Ascending aorta (tissue), 2 donors: ENCODE data around the gene DENND1B. TPM values are rescaled to one million over a fixed set of nuclear protein-coding genes. Genes with fewer than 3 reads are reported as not detected.
"Not testable (repeated sequence)": the region's sequence is repeated elsewhere in the genome, so short reads cannot be mapped to it uniquely, and the experiment has no call there.

Experiments
- DNase-seq, 2 donors: peaks; one replicate each; pipeline ENCODE4 v3.0.0-alpha.2; 2019; ENCODE audit warnings: low spot score in 2 of 2
- H3K27ac ChIP-seq, 2 donors: fragments of 200-600 bp; sonication (generic); one replicate each; pipeline ENCODE4 v1.5.1; 2016 to 2017; ENCODE audit warnings: mild to moderate bottlenecking in 1 of 2
- H3K27me3 ChIP-seq: fragments of 200-600 bp; sonication (generic); one replicate; pipeline ENCODE4 v1.5.1; 2017
- H3K36me3 ChIP-seq, 2 donors: fragments of 200-600 bp; sonication (generic); one replicate each; pipeline ENCODE4 v1.5.1; 2016
- H3K4me1 ChIP-seq, 2 donors: fragments of 200-600 bp; sonication (generic); one replicate each; pipeline ENCODE4 v1.5.1; 2016 to 2017; ENCODE audit warnings: mild to moderate bottlenecking in 1 of 2
- H3K4me3 ChIP-seq, 2 donors: fragments of 200-600 bp; sonication (generic); one replicate each; pipeline ENCODE4 v1.5.1; 2016 to 2017; ENCODE audit warnings: mild to moderate bottlenecking in 1 of 2
- H3K9me3 ChIP-seq, 2 donors: fragments of 200-600 bp; sonication (generic); one replicate each; pipeline ENCODE4 v1.5.1; 2016
- intact Hi-C: fragments of 100-400 bp; cut with DNase I; formaldehyde crosslinking; loops from one replicate; pipeline ENCODE4 v1.15.1; 2023
- total RNA-seq: library from RNA; depleted of rRNA; stranded (reverse); fragments of >200 nt; gene quantifications from one replicate; pipeline ENCODE4 v1.1.0, GENCODE V29; 2016
- TF ChIP-seq, protein P1 (sequence below), 3 experiments: fragments of 200-600 bp in 2 of 3; fragments of 450-650 bp in 1 of 3; sonication (generic) in 2 of 3; IDR thresholded peaks; one replicate each; pipeline ENCODE4 v1.5.1; 2016 to 2019; ENCODE audit warnings: antibody characterized with exemption in 3 of 3, mild to moderate bottlenecking in 1 of 3, moderate library complexity in 1 of 3

The DENND1B gene
- total RNA-seq, 1 donor from 2014 or later: 12.2 TPM

GRCh38 chr1:197769287-197769686 lies 6.0 kb downstream of the DENND1B start:
- Histone ChIP-seq H3K27me3 (no peaks in the 10 kb centered on the region), H3K9me3 (no peaks in the 10 kb centered on the region), H3K36me3 (no peaks in the 10 kb centered on the region), H3K4me1 (peaks cover 0 to 9% of the 10 kb centered on the region in 2 donors), H3K4me3 (no peak overlapping the region), H3K27ac (no peak overlapping the region)
- TF ChIP-seq, protein P1, sequence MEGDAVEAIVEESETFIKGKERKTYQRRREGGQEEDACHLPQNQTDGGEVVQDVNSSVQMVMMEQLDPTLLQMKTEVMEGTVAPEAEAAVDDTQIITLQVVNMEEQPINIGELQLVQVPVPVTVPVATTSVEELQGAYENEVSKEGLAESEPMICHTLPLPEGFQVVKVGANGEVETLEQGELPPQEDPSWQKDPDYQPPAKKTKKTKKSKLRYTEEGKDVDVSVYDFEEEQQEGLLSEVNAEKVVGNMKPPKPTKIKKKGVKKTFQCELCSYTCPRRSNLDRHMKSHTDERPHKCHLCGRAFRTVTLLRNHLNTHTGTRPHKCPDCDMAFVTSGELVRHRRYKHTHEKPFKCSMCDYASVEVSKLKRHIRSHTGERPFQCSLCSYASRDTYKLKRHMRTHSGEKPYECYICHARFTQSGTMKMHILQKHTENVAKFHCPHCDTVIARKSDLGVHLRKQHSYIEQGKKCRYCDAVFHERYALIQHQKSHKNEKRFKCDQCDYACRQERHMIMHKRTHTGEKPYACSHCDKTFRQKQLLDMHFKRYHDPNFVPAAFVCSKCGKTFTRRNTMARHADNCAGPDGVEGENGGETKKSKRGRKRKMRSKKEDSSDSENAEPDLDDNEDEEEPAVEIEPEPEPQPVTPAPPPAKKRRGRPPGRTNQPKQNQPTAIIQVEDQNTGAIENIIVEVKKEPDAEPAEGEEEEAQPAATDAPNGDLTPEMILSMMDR (IDR thresholded peaks at IDR 0.05): no peak
- DNase-seq: no peak
- intact Hi-C loops: no loop called here

DNA sequence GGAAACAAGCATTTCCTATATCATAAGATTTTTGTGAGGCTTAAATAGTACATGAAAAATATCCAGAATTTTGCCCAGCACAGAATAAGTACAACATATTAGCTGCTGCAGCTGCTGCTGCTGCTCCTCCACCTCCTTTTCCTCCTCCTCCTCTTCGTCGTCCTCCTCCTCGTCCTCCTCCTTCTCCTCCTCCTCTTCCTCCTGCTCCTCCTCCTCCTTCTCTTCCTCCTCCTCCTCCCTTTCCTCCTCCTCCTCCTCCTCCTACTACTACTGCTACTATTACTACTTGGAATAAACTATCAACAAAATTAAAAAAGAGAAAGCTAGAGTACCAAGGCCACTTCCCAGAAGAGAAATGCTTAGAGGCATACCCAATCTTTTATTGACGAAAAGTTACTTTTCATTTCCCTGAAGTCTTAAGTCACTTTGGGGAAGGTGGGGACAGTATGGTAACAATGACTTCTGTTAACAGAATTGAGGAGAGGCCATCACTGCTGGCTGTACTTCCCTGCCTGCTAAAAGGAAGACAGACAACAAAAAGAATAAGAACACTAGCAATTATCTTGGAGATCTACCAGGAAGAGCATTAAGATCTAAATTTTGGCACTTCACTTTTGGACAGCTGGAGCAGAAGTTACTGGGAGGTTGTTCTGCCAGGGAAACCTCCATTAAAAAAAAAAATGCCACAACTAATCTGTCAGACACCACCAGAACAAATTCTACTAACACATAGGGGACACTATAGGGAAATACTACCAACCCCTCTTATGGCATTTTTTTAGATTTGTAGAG lies 7.1 kb downstream of the DENND1B start:
- Histone ChIP-seq H3K4me3 (no peak overlapping the region), H3K36me3 (no peaks in the 10 kb centered on the region), H3K27me3 (no peaks in the 10 kb centered on the region), H3K9me3 (no peaks in the 10 kb centered on the region), H3K27ac (no peak overlapping the region), H3K4me1 (no peaks in the 10 kb centered on the region)
- TF ChIP-seq, protein P1 (IDR thresholded peaks at IDR 0.05): no peak
- intact Hi-C loops: no loop called here
- DNase-seq: no peak

DNA sequence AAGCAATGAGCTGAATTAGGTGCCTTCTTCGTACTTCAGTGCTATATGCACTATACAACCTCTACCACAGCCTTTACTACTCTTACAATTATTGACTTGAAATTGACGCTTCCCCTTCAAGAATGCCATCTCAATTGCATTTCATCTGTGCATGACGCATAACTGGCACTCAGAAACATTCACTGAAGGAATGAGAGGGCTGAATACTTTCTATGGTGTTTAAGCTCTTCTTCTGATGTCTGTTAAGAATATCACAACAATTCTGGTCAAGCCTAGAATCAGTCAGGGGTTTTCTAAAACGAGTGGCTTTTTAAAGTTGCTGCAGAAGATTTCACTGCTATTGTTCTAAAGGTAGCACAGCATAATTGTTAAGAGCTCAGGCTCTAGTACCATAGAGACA lies 11.5 kb downstream of the DENND1B start:
- no peaks in the 10 kb centered on the region for H3K4me1 ChIP-seq
- no peaks in the 10 kb centered on the region for H3K27me3 ChIP-seq
- no peaks in the 10 kb centered on the region for H3K9me3 ChIP-seq
- TF ChIP-seq, protein P1 (IDR thresholded peaks at IDR 0.05): no peak
- no peak overlapping the region for H3K4me3 ChIP-seq
- H3K27ac ChIP-seq: no peak overlapping the region
- no peak for DNase-seq
- no peaks in the 10 kb centered on the region for H3K36me3 ChIP-seq
- intact Hi-C loops: no loop called here

DNA sequence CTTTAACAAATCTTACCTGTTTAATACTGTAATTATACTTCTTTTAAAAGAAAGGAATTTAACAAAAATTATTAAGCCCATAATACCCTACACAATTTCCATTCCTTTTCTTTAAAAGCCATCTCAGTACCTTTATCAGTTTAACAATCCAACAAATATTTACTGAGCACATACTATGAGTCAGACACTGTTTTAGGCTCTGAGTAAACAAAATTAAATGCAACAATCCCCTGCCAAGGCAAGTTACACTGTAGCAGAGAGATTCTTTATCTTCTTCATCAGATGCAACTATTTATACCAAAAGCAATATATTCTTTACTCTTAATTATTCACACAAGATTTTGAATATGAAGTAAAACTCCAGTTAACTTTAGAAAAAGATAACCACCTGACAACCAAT lies 12.0 kb downstream of the DENND1B start:
- Histone ChIP-seq H3K4me3 (no peak overlapping the region), H3K36me3 (no peaks in the 10 kb centered on the region), H3K4me1 (no peaks in the 10 kb centered on the region), H3K27me3 (no peaks in the 10 kb centered on the region), H3K27ac (no peak overlapping the region), H3K9me3 (no peaks in the 10 kb centered on the region)
- no peak for DNase-seq
- intact Hi-C loops: no loop called here
- TF ChIP-seq, protein P1 (IDR thresholded peaks at IDR 0.05): no peak

DNA sequence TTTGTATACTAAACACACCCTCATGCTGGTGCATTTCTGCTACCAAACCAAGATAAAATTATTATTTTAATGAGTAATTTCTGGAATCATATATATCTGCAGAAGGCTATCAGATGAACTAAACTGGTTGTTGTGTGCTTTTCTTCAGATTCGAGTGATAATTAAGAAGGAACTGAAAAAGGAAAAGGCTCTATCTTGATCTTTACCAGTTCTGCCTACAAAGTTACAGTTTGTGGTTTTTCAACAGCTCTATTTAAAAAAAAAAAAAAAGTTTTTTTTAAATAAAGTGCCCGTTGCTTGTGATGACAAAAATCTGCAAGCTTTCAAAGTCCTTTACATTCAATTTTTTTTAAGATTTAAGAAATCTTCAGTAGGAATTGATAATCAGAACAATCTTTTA lies 13.6 kb downstream of the DENND1B start:
- H3K27ac ChIP-seq: no peak overlapping the region
- H3K9me3 ChIP-seq: no peaks in the 10 kb centered on the region
- DNase-seq: no peak
- intact Hi-C loops: no loop called here
- H3K27me3 ChIP-seq: no peaks in the 10 kb centered on the region
- H3K36me3 ChIP-seq: no peaks in the 10 kb centered on the region
- TF ChIP-seq, protein P1 (IDR thresholded peaks at IDR 0.05): no peak
- H3K4me1 ChIP-seq: no peaks in the 10 kb centered on the region
- no peak overlapping the region for H3K4me3 ChIP-seq

DNA sequence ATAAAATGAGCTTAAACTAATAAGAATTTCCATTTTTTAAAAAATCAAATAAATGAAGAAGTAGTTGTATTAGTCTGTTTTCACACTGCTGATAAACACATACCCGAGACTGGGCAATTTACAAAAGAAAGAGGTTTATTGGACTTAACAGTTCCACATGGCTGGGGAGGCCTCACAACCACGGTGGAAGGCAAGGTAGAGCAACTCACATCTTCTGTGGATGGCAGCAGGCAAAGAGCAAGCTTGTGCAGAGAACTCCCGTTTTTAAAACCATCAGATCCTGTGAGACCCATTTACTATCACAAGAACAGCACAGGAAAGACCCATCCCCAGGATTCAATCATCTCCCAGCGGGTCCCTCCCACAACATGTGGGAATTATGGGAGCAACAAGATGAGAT lies 19.7 kb downstream of the DENND1B start:
- H3K4me3 ChIP-seq, intact Hi-C loops, H3K9me3 ChIP-seq, DNase-seq, H3K4me1 ChIP-seq, H3K27ac ChIP-seq, H3K36me3 ChIP-seq, H3K27me3 ChIP-seq: not testable (repeated sequence)

GRCh38 chr1:197752652-197753164 lies 22.6 kb downstream of the DENND1B start:
- H3K27me3 ChIP-seq, H3K4me3 ChIP-seq, H3K9me3 ChIP-seq, H3K36me3 ChIP-seq, H3K27ac ChIP-seq, H3K4me1 ChIP-seq, intact Hi-C loops, DNase-seq: not testable (repeated sequence)
